Measurements from ENCODE around the gene VSTM4. TPM values are rescaled to one million over a fixed set of nuclear protein-coding genes. Genes with fewer than 3 reads are reported as not detected.

Gene VSTM4
- total and polyA plus RNA-seq, 4 donors, result 2.9 to 49.4 (median 7.2) TPM

- H3K9ac ChIP-seq (ENCODE audit: insufficient read depth in 1 of 2, low read length in 2 of 2), result no peak overlapping the region
Measured at GRCh38 chr10:49132362-49132737, 17.0 kb upstream of the VSTM4 start.

GRCh38 chr10:49131507-49132361, 16.4 kb upstream of the VSTM4 start:
- ATAC-seq (ENCODE audit: insufficient read depth, low FRiP score) (no peak), DNase-seq (peak; percentile 66 to 84 (median 71))
- TF ChIP-seq, protein P1, sequence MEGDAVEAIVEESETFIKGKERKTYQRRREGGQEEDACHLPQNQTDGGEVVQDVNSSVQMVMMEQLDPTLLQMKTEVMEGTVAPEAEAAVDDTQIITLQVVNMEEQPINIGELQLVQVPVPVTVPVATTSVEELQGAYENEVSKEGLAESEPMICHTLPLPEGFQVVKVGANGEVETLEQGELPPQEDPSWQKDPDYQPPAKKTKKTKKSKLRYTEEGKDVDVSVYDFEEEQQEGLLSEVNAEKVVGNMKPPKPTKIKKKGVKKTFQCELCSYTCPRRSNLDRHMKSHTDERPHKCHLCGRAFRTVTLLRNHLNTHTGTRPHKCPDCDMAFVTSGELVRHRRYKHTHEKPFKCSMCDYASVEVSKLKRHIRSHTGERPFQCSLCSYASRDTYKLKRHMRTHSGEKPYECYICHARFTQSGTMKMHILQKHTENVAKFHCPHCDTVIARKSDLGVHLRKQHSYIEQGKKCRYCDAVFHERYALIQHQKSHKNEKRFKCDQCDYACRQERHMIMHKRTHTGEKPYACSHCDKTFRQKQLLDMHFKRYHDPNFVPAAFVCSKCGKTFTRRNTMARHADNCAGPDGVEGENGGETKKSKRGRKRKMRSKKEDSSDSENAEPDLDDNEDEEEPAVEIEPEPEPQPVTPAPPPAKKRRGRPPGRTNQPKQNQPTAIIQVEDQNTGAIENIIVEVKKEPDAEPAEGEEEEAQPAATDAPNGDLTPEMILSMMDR (IDR thresholded peaks at IDR 0.05; ENCODE audit: control extremely low read depth, extremely low read depth), result no peak
- WGBS, 2 donors, result 86 to 89% methylated on average over 37 of the region's 37 CpGs
- Histone ChIP-seq H3K4me3 (no peak overlapping the region), H3K27ac (ENCODE audit: low read depth in 1 of 2, low read length in 1 of 2) (no peak overlapping the region), H3K9me3 (ENCODE audit: control insufficient read depth in 4 of 4, insufficient read depth in 3 of 4, low read length in 3 of 4) (no peaks in the 10 kb centered on the region), H3K27me3 (ENCODE audit: control insufficient read depth in 3 of 3, insufficient read depth in 3 of 3, low read length in 2 of 3) (no peaks in the 10 kb centered on the region), H3K9ac (ENCODE audit: insufficient read depth in 1 of 2, low read length in 2 of 2) (no peak overlapping the region), H3K4me1 (ENCODE audit: control insufficient read depth in 5 of 5, insufficient read depth in 5 of 5, low read length in 5 of 5) (peaks cover 0 to 21% (median 2%) of the 10 kb centered on the region in 5 donors), H3K36me3 (ENCODE audit: control insufficient read depth in 4 of 4, insufficient read depth in 4 of 4, low read length in 4 of 4) (no peaks in the 10 kb centered on the region)

More at GRCh38 chr10:49132362-49132737, 17.0 kb upstream of the VSTM4 start:
- Histone ChIP-seq H3K27me3 (ENCODE audit: control insufficient read depth in 3 of 3, insufficient read depth in 3 of 3, low read length in 2 of 3) (no peaks in the 10 kb centered on the region), H3K4me1 (ENCODE audit: control insufficient read depth in 5 of 5, insufficient read depth in 5 of 5, low read length in 5 of 5) (peaks cover 0 to 22% (median 2%) of the 10 kb centered on the region in 5 donors), H3K4me3 (no peak overlapping the region), H3K36me3 (ENCODE audit: control insufficient read depth in 4 of 4, insufficient read depth in 4 of 4, low read length in 4 of 4) (no peaks in the 10 kb centered on the region), H3K9me3 (ENCODE audit: control insufficient read depth in 4 of 4, insufficient read depth in 3 of 4, low read length in 3 of 4) (no peaks in the 10 kb centered on the region), H3K27ac (ENCODE audit: low read depth in 1 of 2, low read length in 1 of 2) (no peak overlapping the region)
- ATAC-seq (ENCODE audit: insufficient read depth, low FRiP score), result no peak
- TF ChIP-seq, protein P1 (IDR thresholded peaks at IDR 0.05; ENCODE audit: control extremely low read depth, extremely low read depth), result no peak
- WGBS, 2 donors, result 89 to 91% methylated on average over 2 of the region's 2 CpGs
- DNase-seq, result no peak

DNA sequence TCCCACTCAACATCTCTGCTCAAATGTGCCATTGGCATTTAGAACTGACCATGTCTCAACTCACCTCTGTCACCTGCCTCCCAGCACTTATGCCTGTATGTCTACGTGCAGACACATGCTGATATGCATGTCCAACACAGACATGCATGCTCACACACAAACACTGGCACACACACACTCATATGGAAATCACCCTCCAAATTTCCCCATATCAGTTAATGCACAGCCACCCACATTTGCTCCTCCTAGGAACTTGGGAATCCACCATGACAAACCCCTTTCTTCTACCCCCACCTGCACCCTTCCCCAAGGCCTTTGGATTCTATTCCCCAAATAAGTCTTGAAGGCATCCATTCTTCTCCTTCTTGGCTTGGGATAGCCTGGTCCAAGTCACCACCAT, 14.1 kb upstream of the VSTM4 start:
- Histone ChIP-seq H3K9me3 (ENCODE audit: control insufficient read depth in 4 of 4, insufficient read depth in 3 of 4, low read length in 3 of 4) (no peaks in the 10 kb centered on the region), H3K4me3 (no peak overlapping the region), H3K36me3 (ENCODE audit: control insufficient read depth in 4 of 4, insufficient read depth in 4 of 4, low read length in 4 of 4) (no peaks in the 10 kb centered on the region), H3K9ac (ENCODE audit: insufficient read depth in 1 of 2, low read length in 2 of 2) (no peak overlapping the region), H3K4me1 (ENCODE audit: control insufficient read depth in 5 of 5, insufficient read depth in 5 of 5, low read length in 5 of 5) (peaks cover 0 to 10% (median 0%) of the 10 kb centered on the region in 5 donors), H3K27ac (ENCODE audit: low read depth in 1 of 2, low read length in 1 of 2) (no peak overlapping the region), H3K27me3 (ENCODE audit: control insufficient read depth in 3 of 3, insufficient read depth in 3 of 3, low read length in 2 of 3) (no peaks in the 10 kb centered on the region)
- ATAC-seq (ENCODE audit: insufficient read depth, low FRiP score), result no peak
- TF ChIP-seq, protein P1 (IDR thresholded peaks at IDR 0.05; ENCODE audit: control extremely low read depth, extremely low read depth), result no peak
- WGBS, 2 donors, result 84 to 93% methylated on average over 1 of the region's 1 CpG
- no peak for DNase-seq
